ENCODE data around the gene TWF1.

The TWF1 gene

GRCh38 chr12:43806737-43807072, 588 bp upstream of the TWF1 start:
- H3K4me3 ChIP-seq (replicated peaks; ENCODE audit: low read depth, low read length), result peak overlapping the region; percentile 85
- no peak for DNase-seq (ENCODE audit: extremely low read depth, low read depth)
- TF ChIP-seq CTCF (IDR thresholded peaks at IDR 0.05; ENCODE audit: low read depth, low read length, missing control alignments), result no peak

GRCh38 chr12:43805149-43805859, 813 bp downstream of the TWF1 start:
- no peak for DNase-seq (ENCODE audit: extremely low read depth, low read depth)
- H3K4me3 ChIP-seq (replicated peaks; ENCODE audit: low read depth, low read length), result peak overlapping the region; percentile 85

GRCh38 chr12:43797561-43798217, 8.4 kb downstream of the TWF1 start:
- TF ChIP-seq CTCF (IDR thresholded peaks at IDR 0.05; ENCODE audit: low read depth, low read length, missing control alignments), result no peak
- H3K4me3 ChIP-seq (replicated peaks; ENCODE audit: low read depth, low read length), result no peak overlapping the region

More at GRCh38 chr12:43805149-43805859, 813 bp downstream of the TWF1 start:
- TF ChIP-seq CTCF (IDR thresholded peaks at IDR 0.05; ENCODE audit: low read depth, low read length, missing control alignments), result no peak

DNA sequence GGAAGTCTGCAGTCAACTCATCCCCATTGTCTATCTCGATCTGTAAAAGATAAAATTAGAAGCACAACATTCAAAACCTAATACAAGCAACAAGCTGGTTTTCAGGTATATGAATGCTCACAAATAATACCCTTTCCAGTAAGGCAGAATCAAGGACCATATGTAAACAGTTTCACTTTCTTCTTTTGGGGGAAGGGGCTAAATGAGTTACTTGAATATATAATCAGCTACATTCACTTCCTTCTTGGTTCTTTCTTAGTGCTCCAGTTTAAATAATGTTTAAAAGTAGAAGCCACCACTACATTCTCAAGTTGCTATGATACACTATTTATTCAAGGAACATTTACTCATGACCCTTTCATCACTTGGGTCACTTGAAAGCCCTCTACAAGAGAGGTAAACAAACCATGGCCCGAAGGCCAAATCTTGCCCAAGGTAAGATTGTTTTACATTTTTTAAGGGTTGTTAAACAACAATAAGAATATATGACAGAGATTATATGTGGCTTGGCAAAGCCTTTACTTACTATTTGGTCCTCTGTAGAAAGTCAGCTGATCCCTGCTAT, 10.3 kb downstream of the TWF1 start:
- no peak for DNase-seq (ENCODE audit: extremely low read depth, low read depth)
- H3K4me3 ChIP-seq (replicated peaks; ENCODE audit: low read depth, low read length), result no peak overlapping the region
- no peak for TF ChIP-seq CTCF (IDR thresholded peaks at IDR 0.05; ENCODE audit: low read depth, low read length, missing control alignments)

More at GRCh38 chr12:43797561-43798217, 8.4 kb downstream of the TWF1 start:
- DNase-seq (ENCODE audit: extremely low read depth, low read depth), result no peak

GRCh38 chr12:43789941-43790340, 16.2 kb downstream of the TWF1 start:
- H3K4me3 ChIP-seq (replicated peaks; ENCODE audit: low read depth, low read length), result no peak overlapping the region
- no peak for TF ChIP-seq CTCF (IDR thresholded peaks at IDR 0.05; ENCODE audit: low read depth, low read length, missing control alignments)
- no peak for DNase-seq (ENCODE audit: extremely low read depth, low read depth)

GRCh38 chr12:43786899-43787693, 19.0 kb downstream of the TWF1 start:
- DNase-seq (ENCODE audit: extremely low read depth, low read depth), result no peak
- no peak overlapping the region for H3K4me3 ChIP-seq (replicated peaks; ENCODE audit: low read depth, low read length)

More at GRCh38 chr12:43786899-43787693, 19.0 kb downstream of the TWF1 start:
- no peak for TF ChIP-seq CTCF (IDR thresholded peaks at IDR 0.05; ENCODE audit: low read depth, low read length, missing control alignments)
